NCI-H1436 treated with DMSO at 0.1 percent for 48 hours (cell line): ENCODE measurements around the gene RAB4B.
"Not testable (repeated sequence)": the region's sequence is repeated elsewhere in the genome, so short reads cannot be mapped to it uniquely, and the experiment has no call there.

Source experiments
- DNase-seq: peaks from one replicate; lab custom pipeline; 2025; lab: John Stamatoyannopoulos, UW

Gene RAB4B

DNA sequence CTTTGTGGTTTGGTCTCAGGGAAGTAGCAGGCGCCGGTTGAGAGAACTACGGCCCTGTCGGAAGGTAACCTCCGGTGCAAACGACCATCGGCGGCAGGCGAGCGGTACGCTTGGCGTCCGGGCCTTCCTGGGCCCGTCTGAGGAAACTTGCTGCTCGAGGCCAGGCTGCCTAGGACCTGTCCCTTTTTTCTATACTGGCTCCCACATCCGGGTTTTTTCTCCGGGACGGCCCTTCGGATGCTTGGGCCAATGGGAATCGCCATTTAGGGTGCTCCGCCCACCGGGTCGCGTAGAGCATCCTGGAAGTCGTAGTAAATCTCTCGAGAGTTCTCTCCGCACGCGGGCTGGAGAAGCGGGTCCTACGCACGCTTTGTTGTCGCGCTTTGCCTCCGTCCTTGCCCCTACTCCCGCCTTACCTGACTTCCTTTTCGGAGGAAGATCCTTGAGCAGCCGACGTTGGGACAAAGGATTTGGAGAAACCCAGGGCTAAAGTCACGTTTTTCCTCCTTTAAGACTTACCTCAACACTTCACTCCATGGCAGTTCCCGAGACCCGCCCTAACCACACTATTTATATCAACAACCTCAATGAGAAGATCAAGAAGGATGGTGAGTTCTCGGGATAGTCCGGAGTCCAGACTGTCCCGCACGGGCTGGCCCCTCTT, 27.0 kb upstream of the RAB4B start, which contains the start of gene SNRPA:
Gene SNRPA, plus strand, starts transcription at position 330 of the 664 bp plus-strand sequence. Its CDS starts 206 bp downstream, at position 536.
- peak; percentile 74 for DNase-seq

DNA sequence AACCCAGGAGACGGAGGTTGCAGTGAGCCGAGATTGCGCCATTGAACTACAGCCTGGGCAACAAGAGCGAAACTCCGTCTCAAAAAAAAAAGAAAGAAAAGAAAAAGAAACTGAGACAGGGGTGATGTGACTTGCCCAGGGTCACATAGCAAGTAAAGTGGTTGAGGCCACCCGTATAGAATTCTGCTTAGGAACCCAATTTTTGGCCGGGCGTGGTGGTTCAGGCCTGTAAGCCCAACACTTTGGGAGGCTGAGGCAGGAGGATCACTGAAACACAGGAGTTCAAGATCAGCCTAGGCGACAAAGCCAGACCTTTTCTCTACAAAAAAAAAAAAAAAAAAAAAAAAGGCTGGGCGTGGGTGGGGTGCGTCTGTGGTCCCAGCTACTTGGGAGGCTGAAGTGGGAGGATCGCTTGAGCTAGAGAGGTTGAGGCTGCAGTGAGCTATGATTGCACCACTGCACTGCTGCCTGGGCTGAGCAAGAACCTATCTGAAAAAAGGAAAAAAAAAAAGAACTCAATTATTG, 25.7 kb upstream of the RAB4B start:
- no peak for DNase-seq

DNA sequence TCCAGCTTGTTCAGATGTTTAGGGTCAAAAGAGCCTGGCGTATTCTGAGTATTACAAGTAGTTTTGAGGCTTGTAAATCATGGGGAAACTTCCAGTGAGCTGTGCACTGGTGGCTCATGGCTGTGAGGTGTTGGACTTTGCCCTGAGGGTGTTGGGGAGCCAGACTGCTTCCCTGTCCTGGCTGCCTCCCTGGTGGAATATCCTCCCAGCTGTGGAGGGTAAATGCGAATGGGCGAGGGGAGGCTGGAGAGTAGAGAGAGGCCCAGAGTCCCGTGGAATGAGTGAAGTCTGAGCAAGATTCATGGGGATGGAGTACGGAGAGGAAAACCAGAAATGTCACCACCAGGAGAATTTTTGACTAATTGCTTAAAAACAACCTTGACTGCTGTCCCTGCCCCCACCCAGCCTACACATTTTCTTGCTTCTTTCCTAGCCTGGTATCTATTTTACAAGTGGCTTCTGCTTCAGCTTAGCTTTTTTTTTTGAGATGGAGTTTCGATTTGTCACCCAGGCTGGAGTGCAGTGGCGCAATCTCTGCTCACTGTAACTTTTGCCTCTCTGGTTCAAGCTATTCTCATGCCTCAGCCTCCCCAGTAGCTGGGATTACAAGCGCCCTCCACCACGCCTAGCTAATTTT, 23.3 kb upstream of the RAB4B start:
- no peak for DNase-seq

DNA sequence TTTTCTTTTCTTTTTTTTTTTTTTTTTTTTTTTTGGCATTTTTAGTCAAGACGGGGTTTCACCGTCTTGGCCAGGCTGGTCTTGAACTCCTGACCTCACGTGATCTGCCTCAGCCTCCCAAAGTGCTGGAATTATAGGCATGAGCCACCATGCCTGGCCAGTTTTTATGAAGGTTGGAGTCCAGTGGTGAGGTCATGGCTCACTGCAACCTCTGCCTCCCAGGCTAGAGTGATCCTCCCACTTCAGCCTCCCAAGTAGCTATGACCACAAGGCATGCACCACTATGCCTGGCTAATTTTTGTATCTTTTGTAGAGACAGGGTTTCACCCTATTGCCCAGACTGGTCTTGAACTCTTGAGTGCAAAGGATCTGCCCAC, 22.8 kb upstream of the RAB4B start:
- no peak for DNase-seq

DNA sequence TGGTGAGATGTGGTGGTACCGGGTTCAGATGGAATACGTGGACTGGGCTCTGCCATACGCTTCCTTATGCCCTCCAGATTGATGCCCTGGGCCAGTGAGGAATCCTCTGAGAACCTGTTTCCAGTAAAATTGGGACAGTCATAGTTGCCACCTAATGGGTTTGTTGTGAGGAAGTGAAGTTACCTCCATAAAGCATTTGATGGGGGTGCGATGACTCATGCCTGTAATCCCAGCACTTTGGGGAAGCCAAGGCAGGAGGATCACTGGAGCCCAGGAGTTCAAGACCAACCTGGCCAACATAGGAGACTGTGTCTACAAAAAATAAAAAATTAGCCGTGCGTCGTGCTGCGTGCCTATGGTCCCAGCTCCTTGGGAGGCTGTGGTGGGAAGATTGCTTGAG, 22.3 kb upstream of the RAB4B start:
- DNase-seq, result no peak

DNA sequence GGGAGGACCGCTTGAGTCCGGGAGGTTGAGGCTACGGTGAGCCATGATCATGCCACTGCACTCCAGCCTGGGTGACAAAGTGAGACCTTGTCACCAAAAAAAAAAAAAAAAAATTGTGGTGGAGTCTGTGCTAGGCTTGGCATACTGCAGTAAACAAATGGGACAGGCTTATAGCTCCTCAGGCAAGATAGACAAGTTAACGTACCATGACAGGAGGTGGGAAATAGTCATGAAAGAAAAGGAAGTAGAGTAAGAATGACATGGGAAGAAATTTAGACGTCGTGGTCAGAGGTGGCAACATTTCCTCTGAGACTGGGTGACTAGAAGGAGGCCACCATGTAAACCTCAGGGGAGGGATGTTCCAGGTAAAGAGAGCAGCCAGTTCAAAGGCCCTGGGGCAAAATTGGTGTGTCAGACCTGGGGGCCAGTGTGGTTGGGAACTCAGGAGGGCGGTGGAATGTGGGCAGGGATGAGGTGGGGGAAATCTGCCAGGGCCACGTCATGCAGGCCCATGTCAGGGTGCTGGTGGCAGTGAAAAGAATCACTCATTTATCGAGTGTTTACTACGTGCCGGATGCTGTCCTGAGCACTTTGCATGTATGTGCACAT, 21.4 kb upstream of the RAB4B start:
- no peak for DNase-seq

DNA sequence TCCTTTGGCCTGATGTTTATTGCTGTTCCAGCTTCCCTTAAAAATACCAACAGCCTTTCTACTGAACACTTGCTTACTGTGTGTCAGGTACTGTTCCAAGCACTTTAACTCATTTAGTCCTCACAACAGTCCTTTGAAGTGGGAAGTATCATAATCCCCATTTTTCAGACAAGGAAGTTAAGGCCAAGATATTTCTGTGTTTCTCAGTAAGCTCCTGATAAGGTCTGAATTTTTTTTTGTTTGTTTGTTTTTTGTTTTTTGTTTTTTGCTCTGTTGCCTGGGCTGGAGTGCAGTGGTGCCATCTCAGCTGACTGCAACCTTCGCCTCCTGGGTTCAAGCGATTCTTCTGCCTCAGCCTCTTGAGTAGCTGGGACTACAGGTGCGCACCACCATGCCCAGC, 19.6 kb upstream of the RAB4B start:
- no peak for DNase-seq

DNA sequence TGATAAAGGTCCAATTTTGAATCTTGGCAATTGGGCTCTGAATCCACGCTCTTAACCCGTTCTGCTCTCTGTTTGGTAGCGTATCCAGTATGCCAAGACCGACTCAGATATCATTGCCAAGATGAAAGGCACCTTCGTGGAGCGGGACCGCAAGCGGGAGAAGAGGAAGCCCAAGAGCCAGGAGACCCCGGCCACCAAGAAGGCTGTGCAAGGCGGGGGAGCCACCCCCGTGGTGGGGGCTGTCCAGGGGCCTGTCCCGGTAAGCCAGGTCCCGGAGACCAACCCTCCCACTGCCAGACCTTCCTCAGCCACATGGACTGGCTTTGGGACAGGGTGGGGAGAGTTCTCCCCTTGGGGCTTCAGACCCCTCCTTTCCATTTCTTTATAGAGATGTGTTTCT, 18.7 kb upstream of the RAB4B start:
- no peak for DNase-seq

DNA sequence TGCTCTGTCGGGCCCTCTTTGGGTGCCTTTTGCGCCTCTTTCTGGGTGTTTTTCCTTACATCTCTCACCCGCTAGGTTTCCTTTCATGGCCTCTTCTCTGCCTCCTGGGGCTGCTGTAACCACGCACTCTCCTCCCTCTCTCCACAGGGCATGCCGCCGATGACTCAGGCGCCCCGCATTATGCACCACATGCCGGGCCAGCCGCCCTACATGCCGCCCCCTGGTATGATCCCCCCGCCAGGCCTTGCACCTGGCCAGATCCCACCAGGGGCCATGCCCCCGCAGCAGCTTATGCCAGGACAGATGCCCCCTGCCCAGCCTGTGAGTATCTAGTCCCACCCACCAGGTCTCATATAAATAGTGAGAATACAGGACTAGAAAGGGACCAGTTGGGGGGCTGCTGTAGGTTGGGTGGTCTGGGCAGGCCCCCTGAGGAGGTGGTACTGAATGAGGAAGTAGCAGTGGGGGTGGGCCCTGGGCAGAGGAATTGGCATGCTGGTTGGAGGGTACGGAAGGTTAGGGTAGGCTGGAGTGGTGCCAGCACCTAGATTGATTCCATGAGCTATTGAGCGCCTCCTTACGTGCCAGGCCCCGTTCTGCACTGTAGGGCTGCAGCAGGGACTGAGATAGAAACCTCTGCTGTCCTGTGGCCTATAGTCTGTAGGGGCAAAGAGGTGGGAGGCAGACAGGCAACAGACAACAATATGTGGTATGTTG, 15.1 kb upstream of the RAB4B start:
- no peak for DNase-seq

DNA sequence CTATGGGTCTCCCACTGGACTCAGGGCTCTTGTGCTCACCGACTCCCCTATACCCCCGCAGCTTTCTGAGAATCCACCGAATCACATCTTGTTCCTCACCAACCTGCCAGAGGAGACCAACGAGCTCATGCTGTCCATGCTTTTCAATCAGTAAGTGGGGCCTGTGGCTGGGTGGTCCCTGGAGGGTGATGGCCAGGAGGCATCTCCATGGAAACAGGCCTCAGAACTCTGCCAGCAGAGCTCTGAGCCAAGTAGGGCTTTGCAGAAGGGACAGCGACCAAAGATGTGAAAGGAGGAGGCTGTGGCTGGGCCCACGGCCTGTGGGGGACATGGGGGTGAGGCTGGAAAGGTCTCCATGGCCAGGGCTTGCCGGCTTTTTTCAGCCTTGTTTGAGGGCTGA, 14.5 kb upstream of the RAB4B start:
- DNase-seq, result no peak

DNA sequence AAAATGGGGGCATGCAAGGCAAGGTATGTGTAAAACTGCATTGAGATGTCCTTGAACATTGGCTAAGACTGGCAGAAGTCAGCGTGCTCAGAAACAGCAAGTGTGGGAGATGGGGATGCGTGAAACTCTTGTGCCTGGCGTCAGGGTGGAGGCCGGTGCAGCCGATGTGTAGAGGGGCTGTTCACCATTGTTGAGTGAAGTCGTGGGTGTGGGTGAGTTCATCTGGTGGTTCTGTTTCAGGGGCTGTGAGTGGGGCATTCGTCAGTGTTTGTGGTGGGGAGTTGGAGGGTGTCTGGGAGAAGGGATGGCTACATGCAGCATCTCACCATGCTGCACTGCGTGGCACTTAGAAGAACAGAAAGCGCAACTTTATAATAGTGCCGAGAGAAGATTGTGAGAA, 14.1 kb upstream of the RAB4B start:
- no peak for DNase-seq

DNA sequence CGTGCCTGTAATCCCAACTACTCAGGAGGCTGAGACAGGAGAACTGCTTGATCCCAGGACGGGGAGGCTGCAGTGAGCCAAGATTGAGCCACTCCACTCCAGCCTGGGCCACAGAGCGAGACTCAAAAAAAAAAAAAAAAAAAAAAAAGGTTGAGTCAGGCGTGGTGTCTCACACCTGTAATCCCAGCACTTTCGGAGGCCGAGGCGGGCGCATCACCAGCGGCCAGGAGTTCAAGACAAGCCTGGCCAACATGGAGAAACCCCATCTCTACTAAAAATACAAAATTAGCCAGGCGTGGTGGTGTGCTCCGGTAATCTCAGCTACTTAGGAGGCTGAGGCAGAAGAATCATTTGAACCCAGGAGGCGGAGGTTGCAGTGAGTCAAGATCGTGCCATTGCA, 11.7 kb upstream of the RAB4B start:
- DNase-seq, result not testable (repeated sequence)

DNA sequence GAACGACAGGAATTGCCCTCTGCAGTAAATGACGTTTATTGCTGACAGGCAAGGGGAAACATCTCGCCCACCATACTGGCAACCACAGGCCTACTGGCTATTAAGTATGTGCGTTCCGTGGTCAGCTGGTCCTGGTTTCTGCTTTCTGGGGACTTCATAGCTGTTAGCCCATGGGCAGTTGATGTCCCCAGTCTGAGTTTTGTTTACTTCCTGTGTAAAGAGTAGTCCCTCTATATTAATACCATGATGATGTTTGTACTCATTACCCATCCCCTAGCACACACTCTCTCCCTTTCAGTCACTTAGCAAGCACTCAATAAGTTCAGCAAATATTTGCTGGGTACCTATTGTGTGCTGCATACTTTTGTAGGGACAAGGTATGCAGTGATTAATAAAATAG, 9.2 kb upstream of the RAB4B start:
- no peak for DNase-seq

DNA sequence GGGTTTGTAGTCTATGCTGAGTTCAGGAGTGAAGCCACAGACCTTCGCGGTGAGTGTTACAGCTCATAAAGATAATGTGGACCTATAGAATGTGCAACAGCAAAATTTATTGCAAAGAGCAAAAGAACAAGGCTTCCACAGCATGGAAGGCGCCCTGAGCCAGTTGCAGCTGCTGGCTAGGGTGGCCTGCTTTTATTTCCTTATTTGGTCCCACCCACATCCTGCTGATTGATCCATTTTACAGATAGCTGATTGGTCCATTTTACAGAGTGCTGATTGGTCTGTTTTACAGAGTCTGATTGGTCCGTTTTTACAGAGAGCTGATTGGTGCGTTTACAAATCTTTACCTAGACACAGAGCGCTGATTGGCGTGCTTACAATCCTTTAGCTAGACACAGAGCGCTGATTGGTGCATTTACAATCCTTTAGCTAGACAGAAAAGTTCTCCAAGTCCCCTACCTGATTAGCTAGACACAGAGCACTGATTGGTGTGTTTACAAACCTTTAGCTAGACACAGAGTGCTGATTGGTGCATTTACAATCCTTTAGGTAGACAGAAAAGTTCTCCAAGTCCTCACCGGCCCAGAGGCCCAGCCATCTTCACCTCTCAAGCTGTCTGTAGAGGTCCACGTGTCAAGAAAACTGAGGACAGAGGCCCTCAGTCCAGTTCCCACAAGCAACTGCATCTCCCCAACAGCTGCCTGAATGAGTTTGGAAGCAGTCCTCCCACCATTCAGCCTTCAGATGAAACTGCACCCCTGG, 6.8 kb upstream of the RAB4B start:
- DNase-seq, result not testable (repeated sequence)

DNA sequence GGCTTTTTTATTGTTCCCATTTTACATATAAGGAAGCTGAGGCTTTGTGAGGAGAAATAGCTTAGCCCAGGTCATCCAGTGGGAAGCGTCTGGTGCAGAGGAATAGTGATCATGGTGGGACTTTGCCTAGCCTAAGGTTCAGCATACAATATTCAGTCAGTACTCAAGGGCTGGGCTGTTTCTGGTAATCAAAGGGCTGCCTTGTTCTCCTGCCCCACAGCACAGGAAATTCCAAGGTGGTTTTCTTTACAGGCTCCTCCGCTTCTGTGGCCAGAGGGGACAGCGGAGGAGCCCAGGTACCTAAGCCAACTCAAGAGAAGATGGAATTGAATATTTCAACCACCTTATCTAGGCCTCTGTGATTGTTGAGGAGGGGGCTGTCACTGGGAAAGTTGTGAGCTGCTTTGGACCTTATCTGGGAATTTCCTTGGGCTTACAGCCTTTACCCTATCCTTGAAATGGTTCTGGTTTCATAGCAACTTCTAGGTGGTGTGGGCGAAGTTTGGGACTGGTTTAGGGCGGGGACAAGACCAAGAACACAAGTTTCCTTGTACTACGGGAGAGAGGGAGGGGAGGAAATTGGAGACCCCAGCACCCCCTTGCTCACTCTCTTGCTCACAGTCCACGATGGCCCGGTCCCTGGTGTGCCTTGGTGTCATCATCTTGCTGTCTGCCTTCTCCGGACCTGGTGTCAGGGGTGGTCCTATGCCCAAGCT, 3.0 kb upstream of the RAB4B start, which contains the start of gene MIA:
Gene MIA, plus strand, starts transcription at position 606 of the 716 bp plus-strand sequence. Its CDS starts 22 bp downstream, at position 628.
- no peak for DNase-seq

DNA sequence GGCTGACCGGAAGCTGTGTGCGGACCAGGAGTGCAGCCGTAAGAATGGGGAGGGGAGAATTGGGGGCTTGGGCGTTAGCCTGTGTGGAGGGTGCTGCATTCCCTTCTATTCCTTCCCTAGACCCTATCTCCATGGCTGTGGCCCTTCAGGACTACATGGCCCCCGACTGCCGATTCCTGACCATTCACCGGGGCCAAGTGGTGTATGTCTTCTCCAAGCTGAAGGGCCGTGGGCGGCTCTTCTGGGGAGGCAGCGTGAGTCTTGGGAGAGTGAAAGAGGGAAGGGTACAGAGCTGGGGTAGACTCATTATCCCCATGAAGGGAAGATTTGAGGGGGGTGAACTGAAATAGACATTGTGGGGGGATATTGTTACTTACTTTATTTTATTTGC, 2.4 kb upstream of the RAB4B start:
- no peak for DNase-seq

DNA sequence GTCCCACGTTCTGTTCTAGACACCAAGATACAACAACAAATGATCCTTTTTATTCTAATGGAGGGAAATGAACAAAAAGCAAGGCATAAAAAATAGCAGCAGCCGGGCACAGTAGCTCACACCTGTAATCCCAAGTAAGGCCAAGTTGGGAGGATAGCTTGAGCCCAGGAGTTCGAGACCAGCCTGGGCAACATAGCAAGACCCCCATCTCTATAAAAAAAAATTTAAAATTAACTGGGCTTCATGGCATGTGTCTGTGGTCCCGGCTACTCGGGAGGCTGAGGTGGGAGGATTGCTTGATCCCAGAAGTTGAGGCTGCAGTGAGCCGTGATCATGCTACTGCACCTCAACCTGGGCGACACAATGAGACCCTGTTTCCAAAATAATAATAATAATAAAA, 1.7 kb upstream of the RAB4B start:
- no peak for DNase-seq

DNA sequence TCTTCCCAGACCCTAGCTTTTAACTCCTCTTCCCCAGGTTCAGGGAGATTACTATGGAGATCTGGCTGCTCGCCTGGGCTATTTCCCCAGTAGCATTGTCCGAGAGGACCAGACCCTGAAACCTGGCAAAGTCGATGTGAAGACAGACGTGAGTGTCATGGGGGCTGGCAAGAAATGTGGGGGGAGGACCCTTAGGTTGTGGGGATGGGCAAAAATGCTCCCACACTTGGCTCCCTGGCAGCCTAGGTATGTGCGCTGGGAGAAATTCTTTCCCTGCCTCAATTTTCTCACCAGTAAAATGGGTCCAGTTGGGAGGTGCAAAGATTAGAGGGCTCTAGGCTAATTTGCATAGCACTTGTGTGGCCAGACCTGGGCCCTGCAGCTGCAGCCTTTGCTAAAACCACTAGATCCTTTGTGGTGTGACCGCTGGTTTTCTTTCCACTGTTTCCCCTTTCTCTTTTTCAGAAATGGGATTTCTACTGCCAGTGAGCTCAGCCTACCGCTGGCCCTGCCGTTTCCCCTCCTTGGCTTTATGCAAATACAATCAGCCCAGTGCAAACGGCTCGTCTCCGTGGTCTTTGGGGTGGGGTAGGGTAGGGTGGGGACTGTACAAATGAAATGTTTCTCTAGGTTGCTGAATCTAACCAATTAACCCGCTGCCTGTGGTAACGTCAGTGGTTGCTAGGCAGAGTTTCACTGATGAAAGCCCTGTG, 959 bp upstream of the RAB4B start:
- peak; percentile 83 for DNase-seq

DNA sequence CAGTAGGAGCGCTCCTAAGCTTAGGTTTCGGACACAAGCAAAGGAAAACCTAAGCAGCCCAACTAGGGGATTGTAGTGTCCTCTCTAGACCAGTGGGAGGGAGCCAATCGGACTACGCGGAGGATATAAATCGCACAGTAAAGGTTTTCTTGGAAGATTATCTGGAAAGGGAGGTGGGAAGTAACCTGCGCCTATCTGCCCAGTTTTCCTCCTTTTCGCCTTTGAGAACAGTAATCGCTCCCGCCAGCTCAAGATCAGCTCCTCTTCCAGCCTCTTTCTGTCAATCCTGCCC, 456 bp upstream of the RAB4B start:
- no peak for DNase-seq

DNA sequence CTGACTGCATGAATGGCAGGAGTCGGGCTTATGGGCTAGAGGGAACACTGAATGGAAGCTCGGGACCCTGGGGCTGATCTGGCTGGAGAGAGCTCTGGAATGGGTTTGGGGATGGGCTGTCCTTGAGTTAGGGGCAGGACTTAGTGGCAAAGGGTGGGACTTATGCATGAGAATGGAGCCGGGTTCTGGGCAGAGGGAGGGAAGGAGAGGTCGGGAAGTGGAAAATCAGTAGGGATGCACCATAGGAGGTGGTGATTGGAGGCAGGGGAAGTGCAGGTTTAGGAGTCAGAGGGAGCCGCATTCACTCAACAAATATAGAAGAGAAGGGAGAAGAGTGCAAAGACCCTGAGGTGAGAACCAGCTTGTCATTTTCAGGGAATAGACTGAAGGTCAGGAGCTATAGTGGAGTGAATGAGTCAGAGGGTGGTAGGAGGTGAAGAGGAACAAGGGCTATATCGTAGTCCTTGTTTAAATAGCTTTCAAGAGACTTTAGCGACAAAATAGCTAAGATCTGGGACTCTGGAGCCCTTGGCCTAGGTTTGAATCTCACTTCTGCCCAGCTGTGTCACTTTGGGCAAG, 748 bp downstream of the RAB4B start:
- no peak for DNase-seq
